NCI-H128 (cell line): Measurements from ENCODE around the gene GRIA4.
"Not testable (repeated sequence)": the region's sequence is repeated elsewhere in the genome, so short reads cannot be mapped to it uniquely, and the experiment has no call there.

Experiments
- DNase-seq: peaks from one replicate; lab custom pipeline; 2025; ENCODE audit not compliant: unreplicated experiment; lab: John Stamatoyannopoulos, UW

The GRIA4 gene

DNA sequence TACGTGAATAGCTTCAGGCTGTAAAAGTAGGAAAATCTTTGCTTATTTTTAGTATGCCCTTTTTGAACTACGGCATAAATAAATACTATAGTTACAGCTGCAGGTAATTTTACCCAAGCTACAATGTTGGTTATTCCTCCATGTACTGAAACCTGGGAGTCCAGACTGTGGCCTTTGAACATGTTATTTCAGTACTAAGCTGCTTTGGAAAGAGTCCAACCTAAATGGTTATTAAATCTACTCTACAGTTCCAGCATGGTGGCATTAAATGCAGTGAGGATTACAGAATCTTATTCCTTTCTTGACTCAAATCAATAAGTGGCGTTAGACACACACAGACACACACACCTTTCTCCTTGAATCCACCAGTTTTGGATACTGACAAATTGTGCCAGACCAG is 247.1 kb downstream of the GRIA4 start:
- DNase-seq: no peak

DNA sequence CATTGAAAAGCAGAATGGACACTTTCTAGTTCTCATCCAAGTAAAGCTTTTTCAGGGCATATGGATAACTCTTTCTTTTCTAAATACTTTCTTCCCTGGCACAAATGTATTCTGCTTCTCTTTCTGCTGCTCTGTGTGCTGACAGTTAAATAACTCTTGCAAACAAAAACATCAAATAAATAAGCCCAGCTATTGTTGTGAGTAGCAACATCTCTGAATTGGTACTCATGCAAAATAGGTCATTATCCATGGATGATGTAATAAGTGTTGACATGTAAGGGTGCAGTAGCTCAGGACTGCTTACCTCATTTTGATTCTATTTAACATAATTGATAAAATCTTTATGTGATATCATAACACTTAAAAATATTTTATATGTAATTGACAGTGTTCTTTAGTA is 247.9 kb downstream of the GRIA4 start:
- no peak for DNase-seq

DNA sequence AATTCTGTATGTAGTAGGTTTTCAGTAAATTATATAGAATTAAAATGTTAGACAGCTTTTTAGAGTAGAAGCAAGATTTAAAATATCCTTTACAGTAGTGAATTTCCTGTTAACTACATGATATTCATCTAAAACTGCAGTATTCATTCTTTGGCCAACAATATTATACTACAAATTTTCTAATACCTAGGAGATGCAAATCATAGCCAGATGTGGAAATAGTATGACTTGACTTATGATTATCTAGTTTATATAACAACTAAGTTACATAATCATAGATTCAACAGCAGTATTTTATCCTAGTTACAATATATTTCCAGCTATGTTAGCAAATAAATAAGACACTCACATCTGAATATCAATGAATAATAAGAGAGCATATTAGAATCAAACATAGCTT is 249.0 kb downstream of the GRIA4 start:
- no peak for DNase-seq

DNA sequence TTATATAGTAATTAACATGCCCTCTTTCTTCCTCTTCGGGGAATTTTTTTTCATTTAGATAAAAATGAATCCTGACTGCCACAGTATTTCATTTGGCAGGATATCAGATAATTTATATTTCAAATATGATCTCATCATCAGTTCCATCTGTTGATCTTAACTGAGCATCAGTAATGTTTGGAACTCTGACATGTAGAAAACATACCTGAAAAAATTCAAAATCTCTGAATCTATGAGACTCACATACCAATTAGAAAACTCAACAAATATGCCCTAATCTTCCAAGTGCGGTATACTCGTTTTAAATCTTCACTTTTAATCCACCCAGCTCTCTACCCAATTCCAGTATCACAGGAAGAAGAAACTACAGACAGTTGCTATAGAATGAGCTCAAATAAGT is 250.2 kb downstream of the GRIA4 start:
- DNase-seq: no peak

DNA sequence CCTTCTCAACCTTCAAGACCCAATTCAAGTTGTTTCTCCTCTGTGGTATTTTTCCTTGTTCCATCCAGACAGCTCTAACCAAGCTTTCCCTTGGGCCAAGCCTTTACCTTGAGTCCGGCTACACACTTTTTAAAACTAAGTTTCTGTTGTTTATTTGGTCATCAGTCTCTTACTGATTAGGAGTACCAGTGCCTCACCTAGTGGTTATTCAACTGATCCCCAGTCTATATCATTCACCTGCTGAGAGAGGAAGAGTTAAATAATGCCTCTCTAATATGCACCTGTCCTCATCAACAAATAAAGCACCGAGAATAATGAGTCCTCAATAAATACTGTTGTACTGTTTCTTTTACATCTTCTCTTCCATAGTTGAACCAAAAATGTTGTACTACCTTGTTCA is 251.4 kb downstream of the GRIA4 start:
- DNase-seq: no peak

DNA sequence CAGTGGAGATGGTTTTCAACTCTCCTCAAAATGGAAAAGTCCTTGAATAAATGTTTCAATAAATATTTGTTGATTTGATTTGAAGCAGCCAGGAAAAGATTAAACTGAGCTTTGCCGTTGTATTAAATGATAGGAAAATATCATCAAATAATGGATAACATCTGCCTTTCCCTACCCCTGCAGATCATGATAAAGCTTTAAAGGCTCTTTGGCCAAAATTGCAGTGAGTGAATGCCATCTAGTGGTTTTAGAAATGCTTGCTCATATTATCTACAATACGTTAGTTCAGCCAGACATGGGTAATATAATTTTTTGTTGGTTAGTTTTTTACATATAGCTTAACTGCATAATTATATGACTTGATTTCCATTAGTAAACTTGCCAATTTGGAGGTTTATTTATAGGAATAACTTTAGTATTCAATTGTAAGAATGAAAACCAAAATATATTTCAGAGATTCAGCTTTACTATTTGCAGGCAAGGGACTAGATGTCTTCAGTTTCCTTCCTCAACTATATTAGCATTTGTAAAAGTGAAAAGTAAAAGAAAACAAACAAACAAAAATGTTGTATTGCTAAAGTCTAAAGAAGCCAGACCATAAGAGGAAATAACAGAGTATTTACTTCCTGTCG is 253.0 kb downstream of the GRIA4 start:
- DNase-seq: no peak

DNA sequence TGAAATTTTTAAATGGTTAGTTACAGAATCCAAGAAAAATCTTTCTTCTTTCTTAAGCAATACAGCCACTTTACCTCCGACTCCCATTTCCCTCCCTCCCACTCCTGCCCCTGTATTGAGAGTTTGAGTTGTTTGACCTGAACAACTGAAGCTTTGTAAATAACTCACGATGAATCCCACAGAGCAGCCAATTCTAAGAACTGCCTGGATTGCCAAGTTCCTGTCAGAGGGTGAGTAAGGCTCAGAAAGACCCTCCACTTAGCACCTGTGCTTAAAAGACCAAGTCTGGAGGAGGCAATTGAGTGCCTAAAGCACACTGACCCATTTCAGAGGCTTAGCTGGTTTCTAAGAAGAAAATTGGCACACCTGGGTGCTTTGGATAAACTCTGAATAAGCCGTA is 253.7 kb downstream of the GRIA4 start:
- no peak for DNase-seq

DNA sequence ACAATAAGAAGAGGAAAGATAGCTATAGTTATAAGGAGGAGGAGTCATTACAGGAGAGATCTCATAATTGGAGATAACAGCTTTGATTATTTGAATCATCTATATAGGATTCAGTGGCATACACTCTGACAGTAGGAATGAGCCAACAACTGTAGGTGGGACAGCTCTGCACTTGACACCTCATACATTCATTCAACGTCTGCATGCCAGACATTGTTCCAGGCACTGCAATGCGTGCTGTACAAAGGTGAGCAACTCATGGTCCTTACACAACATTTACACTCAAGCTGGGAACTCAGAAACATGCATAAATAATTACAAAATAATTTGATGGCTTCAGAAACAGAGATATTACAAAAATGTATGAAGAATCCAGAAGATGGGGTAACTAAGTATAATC is 257.9 kb downstream of the GRIA4 start:
- DNase-seq: no peak

DNA sequence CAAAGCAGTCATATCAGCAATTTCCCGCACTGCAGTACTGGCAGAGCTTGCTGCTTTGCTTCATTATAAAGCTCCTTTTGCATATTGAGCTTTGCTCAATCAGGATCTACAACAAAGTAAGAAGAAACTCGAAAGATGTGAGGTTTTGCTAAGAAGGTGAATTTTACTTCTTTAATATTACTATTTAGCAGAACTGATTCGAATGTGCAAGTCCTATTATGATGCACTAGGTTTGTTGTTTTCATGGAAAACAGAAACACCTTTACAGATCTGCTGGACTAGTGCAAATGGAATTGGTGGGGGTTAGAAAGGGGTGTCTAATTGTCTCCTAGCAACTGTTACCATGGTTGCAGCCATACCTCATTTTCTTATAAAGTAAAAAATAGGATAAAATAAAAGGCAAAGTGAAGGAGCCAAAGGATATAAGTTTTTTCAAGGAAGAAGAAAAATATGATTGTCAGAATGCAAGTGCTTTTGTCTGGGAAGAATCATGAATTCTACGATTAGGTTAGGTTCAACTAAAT is 259.0 kb downstream of the GRIA4 start:
- no peak for DNase-seq

DNA sequence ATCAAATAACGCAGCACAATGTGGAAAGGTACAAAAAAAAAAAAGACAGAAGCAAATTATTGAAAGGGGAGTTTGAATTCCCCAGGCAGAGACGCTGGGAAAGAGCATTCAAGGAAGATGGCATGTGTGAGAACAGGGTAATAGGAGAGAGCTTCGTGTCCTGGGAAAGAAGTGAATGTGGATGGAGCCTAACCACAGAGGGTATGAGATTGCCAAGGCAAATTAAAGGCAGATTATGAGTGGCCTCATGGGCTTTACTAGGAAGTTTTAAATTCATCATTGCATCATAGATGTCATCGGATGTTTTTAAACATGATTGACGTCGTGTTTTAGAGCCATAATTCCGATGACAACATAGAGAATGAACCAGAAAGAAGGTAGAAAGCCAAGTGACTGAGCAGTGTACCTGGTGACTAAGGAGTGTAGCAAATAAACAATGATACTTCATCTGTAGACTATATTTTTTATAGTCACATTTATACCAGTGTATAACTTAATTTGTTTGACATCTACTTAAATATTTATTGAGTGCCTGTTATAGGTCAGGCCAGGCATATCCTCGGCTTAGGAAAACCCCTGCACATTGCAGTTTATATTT is 260.7 kb downstream of the GRIA4 start:
- DNase-seq: no peak

DNA sequence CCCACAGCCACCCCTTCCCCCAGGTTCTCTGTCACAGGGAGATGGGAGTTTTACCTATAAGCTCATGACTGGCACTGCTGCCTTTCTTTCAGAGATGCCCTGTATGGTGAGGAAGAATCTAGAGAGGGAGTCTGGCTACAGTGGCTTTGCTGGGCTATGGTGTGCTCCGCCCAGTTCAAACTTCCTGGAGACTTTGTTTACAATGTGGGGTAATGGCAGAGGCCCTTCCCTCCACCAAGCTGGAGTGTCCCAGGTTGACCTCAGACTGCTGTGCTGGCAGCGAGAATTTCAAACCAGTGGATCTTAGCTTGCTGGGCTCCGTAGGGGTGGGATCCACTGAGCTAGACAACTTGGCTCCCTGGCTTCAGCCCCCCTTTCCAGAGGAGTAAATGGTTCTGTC is 268.6 kb downstream of the GRIA4 start:
- no peak for DNase-seq

DNA sequence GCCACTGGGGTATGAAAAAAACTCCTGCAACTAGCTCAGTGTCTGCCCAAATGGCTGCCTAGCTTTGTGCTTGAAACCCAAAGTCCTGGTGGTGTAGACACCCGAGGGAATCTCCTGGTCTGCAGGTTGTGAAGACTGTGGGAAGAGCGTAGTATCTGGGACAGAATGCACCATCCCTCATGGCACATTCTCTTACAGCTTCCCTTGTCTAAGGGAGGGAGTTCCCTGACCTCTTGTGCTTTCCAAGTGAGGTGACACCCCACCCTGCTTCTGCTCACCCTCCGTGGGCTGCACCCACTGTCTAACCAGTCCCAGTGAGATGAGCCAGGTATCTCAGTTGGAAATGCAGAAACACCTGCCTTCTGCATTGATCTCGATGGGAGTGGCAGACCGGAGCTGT is 269.1 kb downstream of the GRIA4 start:
- not testable (repeated sequence) for DNase-seq

DNA sequence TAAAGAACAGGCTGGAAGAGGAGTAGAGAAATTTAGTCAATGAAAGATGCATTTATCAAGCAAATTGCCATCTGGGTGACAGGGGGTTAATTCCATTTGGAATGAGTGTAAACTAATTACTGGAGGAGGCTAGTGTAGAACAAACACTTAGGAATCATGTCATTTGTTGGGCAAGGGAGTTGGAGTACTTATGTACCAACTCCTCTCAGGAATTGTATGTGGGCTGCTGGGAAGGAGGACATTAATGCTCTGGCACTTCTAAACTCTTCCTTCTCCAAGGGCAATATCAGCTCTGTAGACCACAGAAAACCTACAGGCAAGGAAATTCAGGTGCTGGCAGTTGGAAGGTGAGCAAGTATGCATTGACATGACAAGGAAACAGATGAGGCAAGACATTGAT is 271.2 kb downstream of the GRIA4 start:
- DNase-seq: no peak

DNA sequence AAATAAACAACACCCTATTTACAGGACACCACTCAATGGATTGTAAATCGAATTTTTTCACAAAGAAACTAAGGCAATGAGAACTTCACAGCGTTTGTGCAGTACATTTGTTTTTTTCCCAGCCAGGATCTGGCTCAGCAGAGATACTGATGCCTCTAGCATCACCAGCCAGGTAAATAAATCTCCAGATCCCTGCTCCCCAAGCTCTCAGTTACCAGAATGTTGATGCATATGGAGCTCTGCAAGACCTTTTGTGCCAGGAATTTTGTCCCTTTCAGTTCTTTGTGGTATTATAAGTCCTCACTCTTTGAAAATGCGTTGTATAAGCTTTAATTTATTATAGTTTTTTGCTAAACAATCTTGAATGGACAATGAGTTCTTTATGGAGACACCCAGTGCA is 274.6 kb downstream of the GRIA4 start:
- DNase-seq: no peak

DNA sequence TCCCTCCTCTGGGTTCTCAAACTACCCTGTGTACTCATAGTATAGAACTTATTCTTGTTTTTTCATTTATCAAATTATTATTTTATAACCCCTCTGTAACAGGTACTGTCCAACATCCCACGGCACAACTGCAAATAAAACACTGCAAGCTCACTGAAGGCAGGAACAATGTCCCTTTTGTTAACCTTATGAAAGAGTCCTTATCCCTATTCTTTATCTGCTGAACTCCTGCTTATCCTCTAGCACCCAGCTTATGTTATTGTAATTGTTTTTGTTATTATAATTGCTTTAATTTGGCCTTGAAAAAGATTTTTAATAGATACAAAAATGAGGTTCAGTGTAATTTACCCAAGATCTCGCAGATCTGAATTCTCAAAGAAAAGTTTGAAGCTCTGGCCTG is 281.8 kb downstream of the GRIA4 start:
- no peak for DNase-seq

DNA sequence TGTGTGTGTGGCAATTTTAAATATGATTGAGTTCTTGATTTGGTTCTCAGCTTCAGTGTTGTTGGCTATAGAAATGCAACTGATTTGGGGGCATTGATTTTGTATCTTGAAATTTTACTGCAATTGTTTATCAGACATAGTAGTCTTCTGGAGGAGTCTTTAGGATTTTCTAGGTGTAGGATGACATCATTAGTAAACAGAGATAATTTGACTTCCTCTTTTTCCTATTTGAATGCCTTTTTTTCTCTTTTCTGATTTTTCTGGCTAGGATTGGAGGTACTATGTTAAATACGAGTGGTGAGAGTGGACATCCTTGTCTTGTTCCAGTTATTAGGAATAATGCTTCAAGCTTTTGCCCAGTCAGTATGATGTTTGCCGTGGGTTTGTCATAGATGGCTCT is 287.3 kb downstream of the GRIA4 start:
- DNase-seq: no peak

DNA sequence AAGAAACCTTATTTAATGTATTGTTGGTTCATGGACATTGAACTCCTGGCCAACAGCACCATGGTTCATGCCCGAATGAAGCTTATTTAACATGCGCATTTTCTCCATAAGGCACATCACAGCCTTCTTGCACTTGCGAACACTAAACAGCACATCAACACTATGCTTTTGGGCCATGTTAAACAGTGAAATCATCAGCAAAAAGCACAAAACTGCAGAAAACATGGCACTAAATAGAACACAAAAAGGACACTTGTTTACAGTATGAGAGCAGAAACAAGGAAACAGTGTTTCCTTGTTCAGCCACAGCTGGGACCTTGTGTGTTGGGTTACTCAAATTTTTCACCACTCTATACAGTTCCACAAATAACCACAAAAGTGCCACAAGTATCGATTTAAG is 289.9 kb downstream of the GRIA4 start:
- no peak for DNase-seq

DNA sequence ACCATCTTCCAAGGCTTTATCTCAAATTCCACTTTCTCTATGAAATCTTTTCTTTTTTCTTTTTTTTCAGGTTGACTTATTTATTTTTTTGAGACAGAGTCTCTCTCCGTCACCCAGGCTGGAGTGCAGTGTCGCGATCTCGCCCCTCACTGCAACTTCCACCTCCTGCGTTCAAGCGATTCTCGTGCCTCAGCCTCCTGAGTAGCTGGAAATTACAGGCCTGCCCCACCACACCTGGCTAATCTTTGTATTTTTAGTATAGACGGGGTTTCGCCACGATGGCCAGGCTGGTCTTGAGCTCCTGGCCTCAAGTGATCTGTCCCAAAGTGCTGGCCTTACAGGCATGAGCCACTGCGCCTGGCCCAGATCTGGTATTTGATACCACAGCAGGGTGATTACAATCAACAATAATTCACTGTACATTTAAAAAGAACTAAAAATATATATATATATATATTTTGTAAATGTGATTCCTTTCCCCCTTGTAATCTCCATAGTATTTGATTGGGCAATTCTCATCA is 290.7 kb downstream of the GRIA4 start:
- DNase-seq: no peak

DNA sequence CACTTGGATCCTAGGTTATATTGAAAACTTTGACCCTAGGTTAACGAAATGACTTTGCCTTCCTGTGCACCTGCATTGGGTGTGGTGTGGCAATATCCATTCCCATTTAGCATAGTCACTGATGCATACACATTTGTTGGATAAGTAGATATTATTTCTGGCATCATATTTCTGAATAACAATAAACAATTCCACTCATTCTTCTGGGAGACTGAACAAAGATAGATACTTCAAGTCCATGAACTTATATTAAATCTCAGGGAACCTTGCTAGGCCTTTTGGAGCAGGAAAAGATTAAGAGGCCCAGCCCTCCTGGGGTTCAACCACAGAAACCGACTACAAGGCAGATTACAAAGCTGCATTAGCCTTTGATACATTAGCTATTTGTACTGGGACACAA is 293.2 kb downstream of the GRIA4 start:
- no peak for DNase-seq

DNA sequence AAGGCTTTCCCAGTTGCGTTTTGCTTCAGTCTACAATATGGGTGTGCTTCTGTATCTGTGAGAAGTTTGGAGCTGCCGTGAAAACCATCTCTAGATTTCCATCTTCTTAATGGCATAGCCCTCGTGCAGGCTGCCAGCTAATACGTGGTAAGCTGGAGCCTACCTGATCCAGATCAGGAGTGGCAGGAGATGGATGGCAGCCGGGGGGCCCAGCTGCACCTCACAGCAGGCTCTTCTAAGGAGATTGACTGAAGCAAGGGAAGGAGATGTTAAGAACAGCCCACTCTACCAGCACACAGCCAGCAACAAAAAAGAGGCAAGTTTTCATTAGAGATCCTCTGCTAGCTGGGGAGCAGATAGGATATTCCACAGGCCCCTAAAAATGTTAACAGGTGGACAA is 296.6 kb downstream of the GRIA4 start:
- DNase-seq: no peak

DNA sequence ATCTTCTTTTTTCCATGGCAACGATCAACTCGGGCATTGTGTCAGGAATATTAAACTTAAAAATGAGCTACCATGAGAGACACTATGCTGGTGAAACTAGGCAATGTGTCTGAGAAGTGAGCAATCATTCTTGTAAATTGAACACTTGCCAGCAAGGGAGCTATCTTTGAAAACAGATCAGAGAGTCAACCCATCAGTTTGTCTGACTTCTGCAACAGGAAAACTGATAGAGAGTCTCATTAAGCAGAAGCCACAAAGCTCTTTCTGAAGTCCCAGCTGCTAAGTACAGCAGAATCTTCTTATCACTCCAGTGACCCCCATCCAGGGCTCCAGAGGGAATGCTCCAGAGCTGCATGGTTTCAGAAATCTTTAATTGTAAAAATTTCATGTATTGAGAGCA is 297.4 kb downstream of the GRIA4 start:
- DNase-seq: no peak

DNA sequence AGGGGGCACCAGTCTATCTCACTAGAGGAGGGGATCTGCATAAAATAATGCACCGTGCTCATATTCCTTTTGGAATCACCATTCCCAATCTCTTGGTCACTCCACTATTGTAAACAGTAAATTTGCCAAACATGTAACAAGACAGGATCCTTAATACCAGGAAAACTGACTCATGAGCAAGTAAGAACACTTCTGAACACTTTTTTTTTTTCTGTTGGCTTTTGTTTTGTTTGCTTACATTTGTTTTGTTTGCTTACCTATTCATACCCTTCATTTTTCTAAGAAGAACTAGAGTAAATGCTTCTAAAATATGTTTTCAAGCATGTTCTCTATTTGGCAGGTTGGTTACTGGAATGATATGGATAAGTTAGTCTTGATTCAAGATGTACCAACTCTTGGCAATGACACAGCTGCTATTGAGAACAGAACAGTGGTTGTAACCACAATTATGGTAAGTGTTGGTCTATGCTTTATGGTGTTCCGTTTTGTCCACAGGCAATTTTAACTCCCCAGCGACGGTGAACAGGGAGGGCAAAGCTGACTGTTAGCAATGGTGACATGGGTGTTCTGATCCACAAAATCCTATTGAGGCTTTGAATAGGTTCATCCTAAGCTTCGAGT is 300.3 kb downstream of the GRIA4 start:
- no peak for DNase-seq
